Stimulated activated effector memory CD8-positive, alpha-beta T cell treated with anti-CD3 and anti-CD28 coated beads, Interleukin-12 subunit alpha, Interleukin-12 subunit beta, amount 100 ng/mL, for 72 hours (primary cell): ENCODE results near the gene UNC5A.

Source experiments
- ATAC-seq: fragments of 150-1000 bp; cut with Tn5 transposase; 2 replicates; pipeline ENCODE4 v1.10.0; 2021
- DNase-seq, 2 donors: peaks; one replicate each; pipeline ENCODE4 v3.0.0; 2021 to 2022; ENCODE audit warnings: low spot score in 2 of 2
- H3K27ac Mint-ChIP-seq: one replicate; pipeline ENCODE4 v1.8.0; 2022; ENCODE audit warnings: mild to moderate bottlenecking, mixed read lengths
- H3K36me3 Mint-ChIP-seq: one replicate; pipeline ENCODE4 v1.8.0; 2022; ENCODE audit warnings: mild to moderate bottlenecking, mixed read lengths
- H3K4me1 Mint-ChIP-seq: one replicate; pipeline ENCODE4 v1.8.0; 2022; ENCODE audit warnings: mixed read lengths
- H3K4me3 Mint-ChIP-seq: one replicate; pipeline ENCODE4 v1.8.0; 2022; ENCODE audit warnings: mild to moderate bottlenecking, mixed read lengths
- H3K9me3 Mint-ChIP-seq: one replicate; pipeline ENCODE4 v1.8.0; 2022; ENCODE audit warnings: mixed read lengths

The UNC5A gene

GRCh38 chr5:176790941-176791340 lies 19.4 kb upstream of the UNC5A start:
- H3K27ac Mint-ChIP-seq, result no peak overlapping the region
- no peak for ATAC-seq
- no peak overlapping the region for H3K4me3 Mint-ChIP-seq

GRCh38 chr5:176792655-176793342 lies 17.6 kb upstream of the UNC5A start:
- H3K9me3 Mint-ChIP-seq, result no peaks in the 10 kb centered on the region
- H3K4me1 Mint-ChIP-seq, result peaks cover 7% of the 10 kb centered on the region
- no peaks in the 10 kb centered on the region for H3K36me3 Mint-ChIP-seq
- DNase-seq (no peak), ATAC-seq (no peak)
- no peak overlapping the region for H3K4me3 Mint-ChIP-seq
- no peak overlapping the region for H3K27ac Mint-ChIP-seq

More at GRCh38 chr5:176790941-176791340, 19.4 kb upstream of the UNC5A start:
- DNase-seq, result no peak
- Mint-ChIP-seq H3K9me3 (no peaks in the 10 kb centered on the region), H3K4me1 (no peaks in the 10 kb centered on the region), H3K36me3 (no peaks in the 10 kb centered on the region)

GRCh38 chr5:176793343-176793699 lies 17.0 kb upstream of the UNC5A start:
- DNase-seq, result no peak
- Mint-ChIP-seq H3K36me3 (no peaks in the 10 kb centered on the region), H3K4me1 (peaks cover 7% of the 10 kb centered on the region), H3K4me3 (no peak overlapping the region), H3K27ac (no peak overlapping the region), H3K9me3 (no peaks in the 10 kb centered on the region)
- no peak for ATAC-seq

GRCh38 chr5:176793736-176794135 lies 16.6 kb upstream of the UNC5A start:
- Mint-ChIP-seq H3K4me3 (no peak overlapping the region), H3K4me1 (peaks cover 7% of the 10 kb centered on the region), H3K36me3 (no peaks in the 10 kb centered on the region), H3K9me3 (no peaks in the 10 kb centered on the region), H3K27ac (no peak overlapping the region)
- DNase-seq (no peak), ATAC-seq (no peak)

- no peaks in the 10 kb centered on the region for H3K9me3 Mint-ChIP-seq
- no peak for ATAC-seq
- H3K36me3 Mint-ChIP-seq, result no peaks in the 10 kb centered on the region
- H3K4me3 Mint-ChIP-seq, result no peak overlapping the region
- H3K4me1 Mint-ChIP-seq, result peaks cover 7% of the 10 kb centered on the region
- DNase-seq, result no peak
- H3K27ac Mint-ChIP-seq, result no peak overlapping the region
Measured at GRCh38 chr5:176794509-176794908, 15.8 kb upstream of the UNC5A start.

GRCh38 chr5:176796411-176796810 lies 13.9 kb upstream of the UNC5A start:
- no peaks in the 10 kb centered on the region for H3K9me3 Mint-ChIP-seq
- no peak for ATAC-seq
- H3K4me3 Mint-ChIP-seq, result no peak overlapping the region
- H3K36me3 Mint-ChIP-seq, result no peaks in the 10 kb centered on the region
- DNase-seq, result no peak
- peaks cover 7% of the 10 kb centered on the region for H3K4me1 Mint-ChIP-seq
- no peak overlapping the region for H3K27ac Mint-ChIP-seq

GRCh38 chr5:176796970-176797369 lies 13.4 kb upstream of the UNC5A start:
- peaks cover 7% of the 10 kb centered on the region for H3K4me1 Mint-ChIP-seq

GRCh38 chr5:176797456-176798050 lies 12.8 kb upstream of the UNC5A start:
- DNase-seq (no peak), ATAC-seq (no peak)
- Mint-ChIP-seq H3K4me3 (no peak overlapping the region), H3K36me3 (no peaks in the 10 kb centered on the region), H3K4me1 (peaks cover 7% of the 10 kb centered on the region), H3K9me3 (no peaks in the 10 kb centered on the region), H3K27ac (no peak overlapping the region)

More at GRCh38 chr5:176796970-176797369, 13.4 kb upstream of the UNC5A start:
- ATAC-seq (no peak), DNase-seq (no peak)
- Mint-ChIP-seq H3K9me3 (no peaks in the 10 kb centered on the region), H3K36me3 (no peaks in the 10 kb centered on the region), H3K27ac (no peak overlapping the region), H3K4me3 (no peak overlapping the region)

GRCh38 chr5:176798086-176798876 lies 12.1 kb upstream of the UNC5A start:
- Mint-ChIP-seq H3K36me3 (no peaks in the 10 kb centered on the region), H3K9me3 (no peaks in the 10 kb centered on the region), H3K4me1 (peaks cover 7% of the 10 kb centered on the region), H3K4me3 (no peak overlapping the region), H3K27ac (no peak overlapping the region)
- ATAC-seq (no peak), DNase-seq (no peak)

- Mint-ChIP-seq H3K27ac (no peak overlapping the region), H3K9me3 (no peaks in the 10 kb centered on the region), H3K36me3 (no peaks in the 10 kb centered on the region), H3K4me1 (peaks cover 7% of the 10 kb centered on the region), H3K4me3 (no peak overlapping the region)
- ATAC-seq (no peak), DNase-seq (no peak)
Measured at GRCh38 chr5:176798949-176799348, 11.4 kb upstream of the UNC5A start.

GRCh38 chr5:176799488-176799887 lies 10.9 kb upstream of the UNC5A start:
- Mint-ChIP-seq H3K27ac (no peak overlapping the region), H3K9me3 (no peaks in the 10 kb centered on the region), H3K4me1 (peaks cover 7% of the 10 kb centered on the region), H3K4me3 (no peak overlapping the region), H3K36me3 (no peaks in the 10 kb centered on the region)
- DNase-seq, result no peak
- no peak for ATAC-seq

- ATAC-seq, result no peak
- Mint-ChIP-seq H3K4me3 (no peak overlapping the region), H3K27ac (no peak overlapping the region), H3K4me1 (peaks cover 7% of the 10 kb centered on the region), H3K9me3 (no peaks in the 10 kb centered on the region), H3K36me3 (no peaks in the 10 kb centered on the region)
- no peak for DNase-seq
Measured at GRCh38 chr5:176800024-176800423, 10.3 kb upstream of the UNC5A start.

- Mint-ChIP-seq H3K27ac (no peak overlapping the region), H3K9me3 (no peaks in the 10 kb centered on the region), H3K4me1 (no peaks in the 10 kb centered on the region), H3K36me3 (no peaks in the 10 kb centered on the region), H3K4me3 (no peak overlapping the region)
- DNase-seq (no peak), ATAC-seq (no peak)
Measured at GRCh38 chr5:176802116-176802784, 8.1 kb upstream of the UNC5A start.

GRCh38 chr5:176803068-176803942 lies 7.1 kb upstream of the UNC5A start:
- no peaks in the 10 kb centered on the region for H3K36me3 Mint-ChIP-seq
- no peak for ATAC-seq
- DNase-seq, result no peak
- H3K4me1 Mint-ChIP-seq, result no peaks in the 10 kb centered on the region
- H3K27ac Mint-ChIP-seq, result no peak overlapping the region
- H3K9me3 Mint-ChIP-seq, result no peaks in the 10 kb centered on the region
- no peak overlapping the region for H3K4me3 Mint-ChIP-seq
